GM13977 (cell line): ENCODE measurements around the gene TBC1D8B.

ENCODE experiments used
- DNase-seq: peaks from one replicate; pipeline ENCODE4 v3.0.0; 2012; ENCODE audit warnings: low spot score
- CTCF ChIP-seq: IDR thresholded peaks from 2 replicates; pipeline ENCODE4 v1.5.1; 2012; ENCODE audit warnings: mild to moderate bottlenecking, control low read depth; ENCODE audit not compliant: insufficient read depth; ENCODE audit errors: extremely low read depth, missing control alignments
- in situ Hi-C: fragments of 300-500 bp; cut with MboI; formaldehyde crosslinking; loops from one replicate; pipeline ENCODE4 v1.12.0; 2022; ENCODE audit warnings: low sequenced_read_pairs, low pct_unique_long_range_greater_than_20kb, mixed read lengths, inconsistent platforms; ENCODE audit not compliant: unreplicated experiment

Gene TBC1D8B

GRCh38 chrX:106897259-106897658, 94.8 kb downstream of the TBC1D8B start:
- in situ Hi-C loops, result no loop called here
- no peak for DNase-seq
- no peak for TF ChIP-seq CTCF

- peak; percentile 38 for DNase-seq
- peak; percentile 47 for TF ChIP-seq CTCF
- in situ Hi-C loops, result no loop called here
These were observed 96.0 kb downstream of the TBC1D8B start for GRCh38 chrX:106898462-106898861.

GRCh38 chrX:106899276-106899675, 96.8 kb downstream of the TBC1D8B start:
- no peak for DNase-seq
- no peak for TF ChIP-seq CTCF
- in situ Hi-C loops, result no loop called here

- no peak for DNase-seq
- TF ChIP-seq CTCF, result no peak
- in situ Hi-C loops, result no loop called here
These were observed 97.4 kb downstream of the TBC1D8B start for GRCh38 chrX:106899841-106900240.

GRCh38 chrX:106901341-106901740, 98.9 kb downstream of the TBC1D8B start:
- in situ Hi-C loops, result no loop called here
- no peak for TF ChIP-seq CTCF
- DNase-seq, result no peak

GRCh38 chrX:106901781-106902219, 99.3 kb downstream of the TBC1D8B start:
- in situ Hi-C loops, result no loop called here
- no peak for TF ChIP-seq CTCF

GRCh38 chrX:106902684-106903083, 100.2 kb downstream of the TBC1D8B start:
- no peak for TF ChIP-seq CTCF
- no peak for DNase-seq
- in situ Hi-C loops, result no loop called here

More at GRCh38 chrX:106901781-106902219, 99.3 kb downstream of the TBC1D8B start:
- DNase-seq, result no peak
